ENCODE results near the gene C12orf42. TPM values are rescaled to one million over a fixed set of nuclear protein-coding genes. Genes with fewer than 3 reads are reported as not detected.

Gene C12orf42
- total and polyA plus RNA-seq, 8 donors: not detected

DNA sequence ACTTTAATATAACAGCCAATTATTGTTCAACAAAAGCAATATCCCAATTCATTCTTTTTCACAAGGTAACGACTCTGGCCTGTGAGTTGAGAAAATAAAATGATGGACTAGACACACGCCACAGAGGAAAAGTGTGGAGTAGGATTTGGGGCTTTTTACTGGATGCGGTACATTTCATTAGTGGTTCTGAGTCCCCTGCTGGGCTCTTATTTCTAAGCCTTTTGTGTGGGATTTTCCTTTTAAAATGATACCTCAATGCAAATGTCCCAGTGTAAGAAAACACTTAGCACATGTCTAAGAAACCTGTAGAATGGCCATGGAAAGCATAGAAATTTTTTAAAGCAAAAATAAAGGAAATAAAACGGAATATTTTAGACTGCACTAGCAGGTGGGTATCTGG, 73.4 kb downstream of the C12orf42 start:
- intact Hi-C loops (cut with DNase I; ENCODE audit: low total_unique reads): no loop called here
- Histone ChIP-seq H3K4me3 (no peak overlapping the region), H3K27me3 (no peaks in the 10 kb centered on the region), H3K36me3 (no peaks in the 10 kb centered on the region), H3K27ac (no peak overlapping the region), H3K4me1 (no peaks in the 10 kb centered on the region), H3K9me3 (no peaks in the 10 kb centered on the region)
- DNase-seq: no peak
- TF ChIP-seq POLR2AphosphoS5 (IDR thresholded peaks at IDR 0.05): no peak
- TF ChIP-seq EP300 (IDR thresholded peaks at IDR 0.05): no peak
- TF ChIP-seq, protein P1, sequence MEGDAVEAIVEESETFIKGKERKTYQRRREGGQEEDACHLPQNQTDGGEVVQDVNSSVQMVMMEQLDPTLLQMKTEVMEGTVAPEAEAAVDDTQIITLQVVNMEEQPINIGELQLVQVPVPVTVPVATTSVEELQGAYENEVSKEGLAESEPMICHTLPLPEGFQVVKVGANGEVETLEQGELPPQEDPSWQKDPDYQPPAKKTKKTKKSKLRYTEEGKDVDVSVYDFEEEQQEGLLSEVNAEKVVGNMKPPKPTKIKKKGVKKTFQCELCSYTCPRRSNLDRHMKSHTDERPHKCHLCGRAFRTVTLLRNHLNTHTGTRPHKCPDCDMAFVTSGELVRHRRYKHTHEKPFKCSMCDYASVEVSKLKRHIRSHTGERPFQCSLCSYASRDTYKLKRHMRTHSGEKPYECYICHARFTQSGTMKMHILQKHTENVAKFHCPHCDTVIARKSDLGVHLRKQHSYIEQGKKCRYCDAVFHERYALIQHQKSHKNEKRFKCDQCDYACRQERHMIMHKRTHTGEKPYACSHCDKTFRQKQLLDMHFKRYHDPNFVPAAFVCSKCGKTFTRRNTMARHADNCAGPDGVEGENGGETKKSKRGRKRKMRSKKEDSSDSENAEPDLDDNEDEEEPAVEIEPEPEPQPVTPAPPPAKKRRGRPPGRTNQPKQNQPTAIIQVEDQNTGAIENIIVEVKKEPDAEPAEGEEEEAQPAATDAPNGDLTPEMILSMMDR (IDR thresholded peaks at IDR 0.05): no peak
- TF ChIP-seq POLR2A (IDR thresholded peaks at IDR 0.05): no peak
- WGBS, 5 donors: 73 to 85% (median 82%) methylated on average over 4 of the region's 4 CpGs

DNA sequence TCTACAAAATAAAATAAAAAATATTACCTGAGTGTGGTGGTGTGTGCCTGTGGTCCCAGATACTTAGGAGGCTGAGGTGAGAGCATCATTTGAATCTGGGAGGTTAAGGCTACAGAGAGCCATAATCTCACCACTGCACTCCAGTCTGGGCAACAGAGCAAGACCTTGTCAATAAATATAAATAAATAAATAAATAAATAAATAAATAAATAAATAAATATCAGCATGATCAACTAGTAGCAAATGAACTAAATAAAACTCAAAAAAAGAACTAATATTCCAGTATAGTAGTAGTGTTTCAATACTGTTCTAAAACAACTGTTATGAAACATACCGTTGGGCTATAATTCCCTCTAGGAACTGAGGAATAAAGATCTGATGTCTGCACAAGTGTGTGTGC, 74.4 kb downstream of the C12orf42 start:
- no peaks in the 10 kb centered on the region for H3K36me3 ChIP-seq
- intact Hi-C loops (cut with DNase I; ENCODE audit: low total_unique reads): no loop called here
- DNase-seq: no peak
- WGBS, 5 donors: 88 to 95% (median 94%) methylated on average over 1 of the region's 1 CpG
- no peaks in the 10 kb centered on the region for H3K4me1 ChIP-seq
- H3K27ac ChIP-seq: no peak overlapping the region
- H3K9me3 ChIP-seq: no peaks in the 10 kb centered on the region
- H3K27me3 ChIP-seq: no peaks in the 10 kb centered on the region
- TF ChIP-seq EP300 (IDR thresholded peaks at IDR 0.05): no peak
- TF ChIP-seq, protein P1 (IDR thresholded peaks at IDR 0.05): no peak
- no peak for TF ChIP-seq POLR2AphosphoS5 (IDR thresholded peaks at IDR 0.05)
- no peak for TF ChIP-seq POLR2A (IDR thresholded peaks at IDR 0.05)
- H3K4me3 ChIP-seq: no peak overlapping the region

DNA sequence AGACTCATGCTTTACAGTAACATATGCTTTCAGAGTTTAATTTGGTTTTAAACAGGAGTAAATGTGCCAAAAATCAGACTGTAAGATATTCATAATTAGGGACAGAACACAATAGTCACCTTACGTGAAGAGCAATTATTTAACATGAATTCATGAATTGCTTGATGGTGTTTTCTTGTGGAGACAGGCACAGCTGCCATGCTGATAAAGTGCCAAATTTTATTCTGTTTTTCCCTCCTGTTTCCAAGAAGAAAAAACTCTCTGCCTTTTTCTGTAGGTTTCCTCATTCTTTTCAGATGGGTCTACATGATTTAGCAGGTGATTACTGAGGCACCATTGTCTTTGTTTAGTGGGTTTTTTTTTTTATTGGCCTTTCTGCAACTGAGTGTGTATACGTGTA, 80.1 kb downstream of the C12orf42 start:
- Histone ChIP-seq H3K27me3 (no peaks in the 10 kb centered on the region), H3K27ac (no peak overlapping the region), H3K9me3 (no peaks in the 10 kb centered on the region), H3K4me3 (no peak overlapping the region), H3K4me1 (no peaks in the 10 kb centered on the region), H3K36me3 (no peaks in the 10 kb centered on the region)
- 68 to 91% (median 83%) methylated on average over 2 of the region's 2 CpGs for WGBS, 5 donors
- DNase-seq: no peak
- intact Hi-C loops (cut with DNase I; ENCODE audit: low total_unique reads): no loop called here
- TF ChIP-seq EP300 (IDR thresholded peaks at IDR 0.05) (no peak), POLR2A (IDR thresholded peaks at IDR 0.05) (no peak), POLR2AphosphoS5 (IDR thresholded peaks at IDR 0.05) (no peak)
- TF ChIP-seq, protein P1 (IDR thresholded peaks at IDR 0.05): no peak

DNA sequence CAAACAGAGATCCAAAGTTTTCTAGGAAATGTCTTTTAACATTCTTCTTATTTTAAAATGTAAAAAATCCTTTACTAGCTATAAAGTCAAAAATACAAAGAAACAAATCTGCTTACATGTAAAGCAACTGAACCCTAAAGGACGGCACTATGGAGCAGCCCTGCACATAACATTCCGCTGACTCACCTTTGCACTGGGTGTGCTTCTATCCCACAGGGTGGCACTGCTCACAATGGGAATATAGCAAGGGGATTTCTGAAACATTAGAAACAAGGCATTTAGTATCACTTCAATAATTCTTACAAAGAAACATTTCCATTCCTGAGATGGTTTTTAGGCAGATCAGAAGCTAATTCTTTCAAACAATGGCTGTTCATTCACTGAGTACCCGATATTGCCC, 94.3 kb downstream of the C12orf42 start:
- H3K4me1 ChIP-seq: no peaks in the 10 kb centered on the region
- H3K9me3 ChIP-seq: no peaks in the 10 kb centered on the region
- 73 to 84% (median 80%) methylated on average over 3 of the region's 3 CpGs for WGBS, 5 donors
- intact Hi-C loops (cut with DNase I; ENCODE audit: low total_unique reads): no loop called here
- H3K4me3 ChIP-seq: no peak overlapping the region
- no peak overlapping the region for H3K27ac ChIP-seq
- no peak for TF ChIP-seq EP300 (IDR thresholded peaks at IDR 0.05)
- no peak for TF ChIP-seq POLR2AphosphoS5 (IDR thresholded peaks at IDR 0.05)
- TF ChIP-seq POLR2A (IDR thresholded peaks at IDR 0.05): no peak
- TF ChIP-seq, protein P1 (IDR thresholded peaks at IDR 0.05): no peak
- DNase-seq: peak in 1 of 2 donors; percentile 53
- no peaks in the 10 kb centered on the region for H3K36me3 ChIP-seq
- no peaks in the 10 kb centered on the region for H3K27me3 ChIP-seq
